ENCODE results near the gene POU2F2.

DNA sequence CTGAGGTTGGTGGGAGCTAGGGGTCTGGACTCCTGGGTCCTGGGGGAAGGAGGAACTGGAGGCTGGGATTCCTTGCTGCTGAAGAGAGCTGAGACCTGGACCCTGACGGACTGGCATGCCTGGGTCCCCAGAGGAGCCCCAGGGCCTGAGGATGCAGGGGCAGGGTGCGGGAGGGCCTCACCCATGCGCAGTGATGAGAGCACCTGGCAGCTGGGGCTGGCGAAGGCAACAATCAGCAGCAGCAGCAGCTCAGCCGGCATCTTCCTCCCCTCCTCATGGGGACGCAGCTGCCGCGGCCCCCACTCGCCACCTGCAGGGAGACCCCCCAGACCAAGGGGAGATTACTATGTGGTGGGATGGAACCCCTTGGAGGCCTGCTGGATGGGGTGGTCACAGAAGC lies 66.7 kb downstream of the POU2F2 start:
- TF ChIP-seq EZH2 (IDR thresholded peaks at IDR 0.05; ENCODE audit: borderline replicate concordance, low read length), result no peak
- TF ChIP-seq, protein P1, sequence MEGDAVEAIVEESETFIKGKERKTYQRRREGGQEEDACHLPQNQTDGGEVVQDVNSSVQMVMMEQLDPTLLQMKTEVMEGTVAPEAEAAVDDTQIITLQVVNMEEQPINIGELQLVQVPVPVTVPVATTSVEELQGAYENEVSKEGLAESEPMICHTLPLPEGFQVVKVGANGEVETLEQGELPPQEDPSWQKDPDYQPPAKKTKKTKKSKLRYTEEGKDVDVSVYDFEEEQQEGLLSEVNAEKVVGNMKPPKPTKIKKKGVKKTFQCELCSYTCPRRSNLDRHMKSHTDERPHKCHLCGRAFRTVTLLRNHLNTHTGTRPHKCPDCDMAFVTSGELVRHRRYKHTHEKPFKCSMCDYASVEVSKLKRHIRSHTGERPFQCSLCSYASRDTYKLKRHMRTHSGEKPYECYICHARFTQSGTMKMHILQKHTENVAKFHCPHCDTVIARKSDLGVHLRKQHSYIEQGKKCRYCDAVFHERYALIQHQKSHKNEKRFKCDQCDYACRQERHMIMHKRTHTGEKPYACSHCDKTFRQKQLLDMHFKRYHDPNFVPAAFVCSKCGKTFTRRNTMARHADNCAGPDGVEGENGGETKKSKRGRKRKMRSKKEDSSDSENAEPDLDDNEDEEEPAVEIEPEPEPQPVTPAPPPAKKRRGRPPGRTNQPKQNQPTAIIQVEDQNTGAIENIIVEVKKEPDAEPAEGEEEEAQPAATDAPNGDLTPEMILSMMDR (conservative IDR thresholded peaks at IDR 0.05 in 1 of 2, IDR thresholded peaks at IDR 0.05 in 1 of 2; ENCODE audit: extremely low read depth in 1 of 2, insufficient read depth in 1 of 2, low read depth in 1 of 2, low read length in 2 of 2), result no peak

Data from mammary epithelial cell (primary cell).